ENCODE data around the gene FCMR.

The FCMR gene

GRCh38 chr1:206921772-206922265, at the start of gene FCMR:
Gene FCMR (minus strand): TSS chr1:206921941. CDS start chr1:206921854, 87 bp downstream.
- Histone ChIP-seq H3K9ac (ENCODE audit: low read length) (no peak within 1 kb of the TSS), H3K27me3 (ENCODE audit: control insufficient read depth in 1 of 2, insufficient read depth in 2 of 2, low read length in 2 of 2) (no peaks in the 10 kb centered on the region), H3K36me3 (ENCODE audit: insufficient read depth, low read length) (no peaks in the 10 kb centered on the region), H3K4me1 (ENCODE audit: insufficient read depth, low read length) (no peaks in the 10 kb centered on the region), H3K27ac (ENCODE audit: low read depth, low read length) (no peak within 1 kb of the TSS), H3K9me3 (ENCODE audit: low read length) (no peaks in the 10 kb centered on the region), H3K4me3 (ENCODE audit: low read depth in 1 of 2, low read length in 2 of 2) (no peak within 1 kb of the TSS)

GRCh38 chr1:206971029-206971655, 49.4 kb upstream of the FCMR start:
- Histone ChIP-seq H3K9ac (ENCODE audit: low read length) (no peak overlapping the region), H3K4me3 (ENCODE audit: low read depth in 1 of 2, low read length in 2 of 2) (no peak overlapping the region), H3K27me3 (ENCODE audit: control insufficient read depth in 1 of 2, insufficient read depth in 2 of 2, low read length in 2 of 2) (no peaks in the 10 kb centered on the region), H3K27ac (ENCODE audit: low read depth, low read length) (no peak overlapping the region), H3K4me1 (ENCODE audit: insufficient read depth, low read length) (no peaks in the 10 kb centered on the region), H3K36me3 (ENCODE audit: insufficient read depth, low read length) (no peaks in the 10 kb centered on the region), H3K9me3 (ENCODE audit: low read length) (no peaks in the 10 kb centered on the region)

DNA sequence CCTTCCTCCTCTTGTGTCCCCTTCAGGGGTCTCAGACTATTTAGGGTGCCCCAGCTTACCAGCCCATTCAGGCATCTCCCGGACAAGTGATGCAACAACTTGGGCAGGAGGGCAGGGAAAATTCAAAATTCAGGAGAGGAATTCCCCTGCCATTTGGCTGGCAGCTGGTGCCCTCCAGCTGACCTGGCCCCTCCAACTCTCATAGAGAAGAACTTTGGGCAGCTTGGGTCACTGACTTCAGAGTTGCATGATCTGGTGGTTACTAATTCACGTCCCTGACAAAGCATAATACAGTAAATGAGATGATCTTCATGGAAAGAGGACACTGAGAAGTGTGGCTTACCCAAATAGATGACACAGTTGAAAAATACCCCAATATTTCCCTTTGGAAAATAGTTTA, 48.7 kb upstream of the FCMR start, which contains the start of gene FCAMR:
Gene FCAMR, minus strand, starts transcription at position 15 of the 400 bp plus-strand sequence. CDS start 335 bp downstream, outside the sequence.
- Histone ChIP-seq H3K27me3 (ENCODE audit: control insufficient read depth in 1 of 2, insufficient read depth in 2 of 2, low read length in 2 of 2) (no peaks in the 10 kb centered on the region), H3K9ac (ENCODE audit: low read length) (no peak within 1 kb of the TSS), H3K36me3 (ENCODE audit: insufficient read depth, low read length) (no peaks in the 10 kb centered on the region), H3K9me3 (ENCODE audit: low read length) (no peaks in the 10 kb centered on the region), H3K27ac (ENCODE audit: low read depth, low read length) (no peak within 1 kb of the TSS), H3K4me3 (ENCODE audit: low read depth in 1 of 2, low read length in 2 of 2) (no peak within 1 kb of the TSS), H3K4me1 (ENCODE audit: insufficient read depth, low read length) (no peaks in the 10 kb centered on the region)

DNA sequence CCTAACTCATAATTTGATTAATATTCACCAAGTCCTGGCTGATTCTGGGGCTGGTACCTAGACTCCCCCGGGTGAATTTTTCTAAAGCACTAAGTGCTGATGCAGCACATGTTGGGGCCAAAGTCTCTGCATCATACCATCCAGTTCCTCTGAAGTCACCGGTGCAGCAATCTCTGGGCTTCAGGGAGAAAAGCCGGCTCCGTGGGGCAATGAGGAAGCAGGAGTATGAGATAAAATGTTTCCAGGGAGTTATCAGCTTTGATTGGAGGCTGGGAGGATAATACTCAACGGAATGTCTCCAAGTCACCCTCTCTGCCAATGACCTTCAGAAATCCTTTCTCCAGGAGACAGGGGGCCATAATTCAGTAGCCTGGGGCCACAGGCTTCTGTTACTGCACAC, 47.3 kb upstream of the FCMR start:
- Histone ChIP-seq H3K27me3 (ENCODE audit: control insufficient read depth in 1 of 2, insufficient read depth in 2 of 2, low read length in 2 of 2) (no peaks in the 10 kb centered on the region), H3K9ac (ENCODE audit: low read length) (no peak overlapping the region), H3K4me1 (ENCODE audit: insufficient read depth, low read length) (no peaks in the 10 kb centered on the region), H3K36me3 (ENCODE audit: insufficient read depth, low read length) (no peaks in the 10 kb centered on the region), H3K9me3 (ENCODE audit: low read length) (no peaks in the 10 kb centered on the region), H3K4me3 (ENCODE audit: low read depth in 1 of 2, low read length in 2 of 2) (no peak overlapping the region), H3K27ac (ENCODE audit: low read depth, low read length) (no peak overlapping the region)

DNA sequence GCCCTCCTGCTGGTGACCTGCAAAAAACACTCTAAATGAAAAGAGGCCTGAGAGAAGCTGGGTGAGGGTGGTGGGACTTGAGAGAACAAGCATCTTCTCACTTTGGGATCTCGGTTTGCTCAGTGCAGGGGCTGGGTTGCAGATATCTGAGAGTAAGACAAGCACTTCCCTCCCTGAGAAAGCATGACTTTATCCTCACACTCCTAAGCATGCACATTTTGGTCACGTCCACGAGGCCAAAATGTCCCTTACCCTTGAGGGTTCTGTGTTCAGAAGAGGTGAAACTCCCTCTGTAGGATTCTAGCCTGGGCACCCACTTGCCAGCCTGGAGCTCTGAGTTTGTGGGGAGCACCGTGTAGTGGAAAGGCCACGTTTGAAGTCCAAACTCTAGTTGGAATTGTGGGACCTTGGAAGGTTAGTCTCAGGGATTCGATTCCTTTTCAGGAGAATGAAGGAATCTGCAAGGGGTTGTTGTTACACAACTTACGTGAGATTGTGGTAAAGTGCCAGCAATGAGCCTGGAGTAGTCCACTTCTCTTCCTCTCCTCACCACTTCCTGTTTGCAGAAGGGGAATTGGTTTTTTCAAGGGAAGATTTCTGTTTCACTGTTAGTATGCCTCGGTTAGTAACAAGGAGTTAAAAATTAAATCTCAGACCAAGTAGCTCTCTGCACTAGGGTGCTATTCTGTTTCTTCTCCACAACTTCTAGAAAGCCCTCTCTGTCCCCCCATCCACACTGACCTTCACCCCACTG, 45.5 kb upstream of the FCMR start:
- no peak overlapping the region for H3K4me3 ChIP-seq (ENCODE audit: low read depth in 1 of 2, low read length in 2 of 2)
- H3K27me3 ChIP-seq (ENCODE audit: control insufficient read depth in 1 of 2, insufficient read depth in 2 of 2, low read length in 2 of 2) = no peaks in the 10 kb centered on the region
- H3K27ac ChIP-seq (ENCODE audit: low read depth, low read length) = no peak overlapping the region
- H3K9me3 ChIP-seq (ENCODE audit: low read length) = no peaks in the 10 kb centered on the region
- no peaks in the 10 kb centered on the region for H3K36me3 ChIP-seq (ENCODE audit: insufficient read depth, low read length)
- H3K9ac ChIP-seq (ENCODE audit: low read length) = no peak overlapping the region
- H3K4me1 ChIP-seq (ENCODE audit: insufficient read depth, low read length) = no peaks in the 10 kb centered on the region

- Histone ChIP-seq H3K9me3 (ENCODE audit: low read length) (no peaks in the 10 kb centered on the region), H3K9ac (ENCODE audit: low read length) (no peak overlapping the region), H3K4me3 (ENCODE audit: low read depth in 1 of 2, low read length in 2 of 2) (no peak overlapping the region), H3K36me3 (ENCODE audit: insufficient read depth, low read length) (no peaks in the 10 kb centered on the region), H3K27me3 (ENCODE audit: control insufficient read depth in 1 of 2, insufficient read depth in 2 of 2, low read length in 2 of 2) (no peaks in the 10 kb centered on the region), H3K27ac (ENCODE audit: low read depth, low read length) (no peak overlapping the region), H3K4me1 (ENCODE audit: insufficient read depth, low read length) (no peaks in the 10 kb centered on the region)
These were observed 44.0 kb upstream of the FCMR start for GRCh38 chr1:206965781-206966180.

- no peak overlapping the region for H3K4me3 ChIP-seq (ENCODE audit: low read depth in 1 of 2, low read length in 2 of 2)
- no peaks in the 10 kb centered on the region for H3K9me3 ChIP-seq (ENCODE audit: low read length)
- no peaks in the 10 kb centered on the region for H3K27me3 ChIP-seq (ENCODE audit: control insufficient read depth in 1 of 2, insufficient read depth in 2 of 2, low read length in 2 of 2)
- H3K36me3 ChIP-seq (ENCODE audit: insufficient read depth, low read length) = no peaks in the 10 kb centered on the region
- H3K9ac ChIP-seq (ENCODE audit: low read length) = no peak overlapping the region
- H3K27ac ChIP-seq (ENCODE audit: low read depth, low read length) = no peak overlapping the region
- no peaks in the 10 kb centered on the region for H3K4me1 ChIP-seq (ENCODE audit: insufficient read depth, low read length)
These were observed 42.0 kb upstream of the FCMR start for GRCh38 chr1:206963740-206964139.

DNA sequence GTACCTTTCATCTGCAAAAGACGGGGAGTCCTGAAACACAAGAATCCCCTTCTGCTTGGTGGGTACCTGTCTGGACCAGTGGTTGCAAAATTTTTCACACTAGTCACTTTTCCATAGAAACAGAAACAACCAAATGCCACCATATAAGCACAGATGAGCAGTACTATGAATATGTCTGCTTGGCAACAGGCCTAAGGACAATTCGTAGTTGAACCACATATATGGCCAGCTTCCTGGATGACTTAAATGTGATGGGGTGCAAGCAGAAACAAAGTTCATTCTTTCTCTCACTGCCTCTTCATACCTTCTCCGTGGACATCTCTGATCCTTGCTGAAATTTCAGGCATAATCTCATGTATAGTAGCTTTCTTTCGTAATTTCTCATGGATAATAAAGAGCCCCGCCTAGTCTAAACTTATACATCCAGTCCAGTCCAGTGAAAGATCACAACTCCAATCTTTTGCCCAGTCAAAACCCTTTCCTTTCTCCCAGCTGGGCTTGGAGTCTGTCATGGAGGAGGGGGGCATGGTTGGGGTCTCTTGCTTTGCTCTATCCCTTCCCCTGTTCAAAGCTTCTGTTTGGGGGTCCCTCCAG, 41.5 kb upstream of the FCMR start:
- Histone ChIP-seq H3K9ac (ENCODE audit: low read length) (no peak overlapping the region), H3K27me3 (ENCODE audit: control insufficient read depth in 1 of 2, insufficient read depth in 2 of 2, low read length in 2 of 2) (no peaks in the 10 kb centered on the region), H3K4me1 (ENCODE audit: insufficient read depth, low read length) (no peaks in the 10 kb centered on the region), H3K4me3 (ENCODE audit: low read depth in 1 of 2, low read length in 2 of 2) (no peak overlapping the region), H3K9me3 (ENCODE audit: low read length) (no peaks in the 10 kb centered on the region), H3K36me3 (ENCODE audit: insufficient read depth, low read length) (no peaks in the 10 kb centered on the region), H3K27ac (ENCODE audit: low read depth, low read length) (no peak overlapping the region)

DNA sequence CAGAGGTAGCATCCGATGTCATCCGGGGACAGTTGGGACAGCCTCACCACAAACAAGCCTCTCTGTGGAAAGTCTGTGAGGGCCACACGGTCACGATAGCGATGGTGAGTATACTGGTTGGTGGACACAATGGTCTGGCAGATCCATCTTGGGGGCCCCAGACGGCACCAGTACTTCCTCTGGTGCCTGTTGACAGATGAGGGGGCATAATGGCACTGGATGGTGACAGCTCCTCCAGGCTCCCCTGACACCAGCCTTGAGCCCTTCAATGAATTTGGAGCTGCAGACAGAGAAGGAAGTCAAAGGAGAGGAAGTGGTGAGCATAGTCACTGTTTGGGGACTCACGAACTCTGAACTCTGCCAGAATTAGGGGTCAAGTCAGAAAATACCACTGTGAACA, 40.5 kb upstream of the FCMR start:
- Histone ChIP-seq H3K27me3 (ENCODE audit: control insufficient read depth in 1 of 2, insufficient read depth in 2 of 2, low read length in 2 of 2) (no peaks in the 10 kb centered on the region), H3K9ac (ENCODE audit: low read length) (no peak overlapping the region), H3K9me3 (ENCODE audit: low read length) (no peaks in the 10 kb centered on the region), H3K27ac (ENCODE audit: low read depth, low read length) (no peak overlapping the region), H3K36me3 (ENCODE audit: insufficient read depth, low read length) (no peaks in the 10 kb centered on the region), H3K4me1 (ENCODE audit: insufficient read depth, low read length) (no peaks in the 10 kb centered on the region), H3K4me3 (ENCODE audit: low read depth in 1 of 2, low read length in 2 of 2) (no peak overlapping the region)

DNA sequence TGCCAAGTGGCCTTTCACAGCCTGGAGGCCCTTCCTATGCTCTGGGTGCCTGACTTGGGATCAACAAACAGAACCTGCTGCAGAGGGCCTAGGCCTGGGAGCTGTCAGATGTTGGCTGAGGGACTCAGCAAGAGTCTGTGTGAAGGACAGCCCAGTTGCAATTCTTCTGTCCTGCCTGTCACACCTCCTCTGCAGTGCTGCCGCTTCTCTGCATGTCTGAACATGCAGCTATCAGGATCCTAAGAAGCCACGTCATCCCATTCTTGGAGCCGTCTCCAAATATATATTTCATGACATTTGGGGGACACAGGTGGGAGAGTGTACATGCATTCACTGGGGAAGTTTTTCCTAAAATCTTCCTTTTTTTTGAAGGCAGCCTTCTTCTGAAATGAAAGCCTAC, 39.9 kb upstream of the FCMR start:
- Histone ChIP-seq H3K9me3 (ENCODE audit: low read length) (no peaks in the 10 kb centered on the region), H3K27me3 (ENCODE audit: control insufficient read depth in 1 of 2, insufficient read depth in 2 of 2, low read length in 2 of 2) (no peaks in the 10 kb centered on the region), H3K4me1 (ENCODE audit: insufficient read depth, low read length) (no peaks in the 10 kb centered on the region), H3K27ac (ENCODE audit: low read depth, low read length) (no peak overlapping the region), H3K4me3 (ENCODE audit: low read depth in 1 of 2, low read length in 2 of 2) (no peak overlapping the region), H3K36me3 (ENCODE audit: insufficient read depth, low read length) (no peaks in the 10 kb centered on the region), H3K9ac (ENCODE audit: low read length) (no peak overlapping the region)

DNA sequence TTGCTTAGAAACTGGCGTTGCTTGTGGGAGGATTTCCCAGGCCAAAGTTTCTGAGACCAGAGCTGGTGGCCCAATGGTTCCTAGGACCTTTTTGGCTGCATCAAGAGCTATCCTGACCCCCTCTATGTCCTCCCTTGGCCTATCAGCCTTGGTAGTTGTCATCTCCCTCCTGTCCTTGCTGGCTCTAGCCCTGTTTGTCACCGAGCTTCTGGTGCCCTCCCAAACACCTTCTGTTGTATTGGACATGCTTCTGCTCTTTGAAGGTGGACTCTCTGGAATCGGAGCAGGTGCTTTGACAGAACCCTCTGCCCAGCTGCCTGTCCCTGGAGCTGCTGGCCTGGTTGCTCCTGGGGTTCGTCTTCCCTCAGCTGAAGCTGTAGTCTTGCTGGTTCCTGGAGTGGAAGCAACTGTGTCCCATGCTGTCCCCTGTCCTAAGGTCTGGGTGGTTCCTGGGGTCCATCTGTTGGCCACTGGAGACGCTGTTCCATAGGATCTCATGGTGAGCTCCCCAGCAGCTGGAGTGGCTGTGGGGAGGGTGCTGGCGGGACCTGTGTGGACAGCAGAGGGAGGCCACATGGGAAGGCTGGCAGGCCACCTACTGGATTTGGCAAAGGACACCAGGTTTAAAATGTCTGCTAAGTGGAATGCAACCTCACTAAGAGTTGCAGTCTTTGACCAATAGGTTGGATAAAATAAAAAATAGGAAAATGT, 39.1 kb upstream of the FCMR start:
- Histone ChIP-seq H3K27me3 (ENCODE audit: control insufficient read depth in 1 of 2, insufficient read depth in 2 of 2, low read length in 2 of 2) (no peaks in the 10 kb centered on the region), H3K9me3 (ENCODE audit: low read length) (no peaks in the 10 kb centered on the region), H3K4me1 (ENCODE audit: insufficient read depth, low read length) (no peaks in the 10 kb centered on the region), H3K9ac (ENCODE audit: low read length) (no peak overlapping the region), H3K36me3 (ENCODE audit: insufficient read depth, low read length) (no peaks in the 10 kb centered on the region), H3K27ac (ENCODE audit: low read depth, low read length) (no peak overlapping the region), H3K4me3 (ENCODE audit: low read depth in 1 of 2, low read length in 2 of 2) (no peak overlapping the region)

Measured in muscle layer of colon (tissue), 2 donors.